SK-N-MC (cell line): ENCODE data around the gene VAV1.

Experiments used
- EZH2 ChIP-seq: fragments of 200-600 bp; sonication (generic); IDR thresholded peaks from one replicate; pipeline ENCODE4 v1.6.1; 2017; ENCODE audit warnings: antibody characterized with exemption
- FOXP2 ChIP-seq: optimal IDR thresholded peaks from 2 replicates; pipeline ENCODE3; 2011; ENCODE audit warnings: mild to moderate bottlenecking, moderate library complexity; ENCODE audit not compliant: insufficient read depth; ENCODE audit errors: extremely low read length, control extremely low read depth
- POLR2AphosphoS5 ChIP-seq: IDR thresholded peaks from 2 replicates; pipeline ENCODE4 v1.6.1; 2012; ENCODE audit warnings: mild to moderate bottlenecking, low read depth, low read length, borderline replicate concordance

- TF ChIP-seq POLR2AphosphoS5 (no peak), EZH2 (no peak), FOXP2 (no peak)
These were observed 47.6 kb upstream of the VAV1 start for GRCh38 chr19:6724631-6725492.
